Measurements from ENCODE around the gene APOL4. TPM values are rescaled to one million over a fixed set of nuclear protein-coding genes. Genes with fewer than 3 reads are reported as not detected.

The APOL4 gene
- total and polyA plus RNA-seq, 12 donors: 1.6 to 22.6 (median 4.2) TPM; not detected in 1

GRCh38 chr22:36171941-36172340, 29.7 kb downstream of the APOL4 start:
- H3K36me3 ChIP-seq: no peaks in the 10 kb centered on the region
- no peaks in the 10 kb centered on the region for H3K27me3 ChIP-seq
- H3K4me1 ChIP-seq: no peaks in the 10 kb centered on the region
- intact Hi-C loops (cut with DNase I): no loop called here
- no peak for TF ChIP-seq CTCF (IDR thresholded peaks at IDR 0.05)
- no peak overlapping the region for H3K27ac ChIP-seq
- H3K4me3 ChIP-seq: no peak overlapping the region
- H3K9me3 ChIP-seq: peaks cover 0 to 6% (median 0%) of the 10 kb centered on the region in 11 donors
- DNase-seq: no peak
- 53 to 54% methylated on average over 3 of the region's 3 CpGs for WGBS, 2 donors
- ATAC-seq: no peak

- DNase-seq (no peak), ATAC-seq (no peak)
- peaks cover 0 to 39% (median 6%) of the 10 kb centered on the region in 9 donors for H3K4me1 ChIP-seq
- no peak overlapping the region for H3K4me3 ChIP-seq
- intact Hi-C loops (cut with DNase I): loop anchor here in 1 of 10 donors (10.0 kb wide), 1 partner anchor 318 kb away; the partner anchor contains the start of gene TXN2
- H3K9me3 ChIP-seq: peaks cover 0 to 6% (median 0%) of the 10 kb centered on the region in 11 donors
- H3K27ac ChIP-seq: no peak overlapping the region
- WGBS, 2 donors: 87 to 88% methylated on average over 10 of the region's 10 CpGs
- no peaks in the 10 kb centered on the region for H3K36me3 ChIP-seq
- H3K27me3 ChIP-seq: no peaks in the 10 kb centered on the region
- no peak for TF ChIP-seq CTCF (IDR thresholded peaks at IDR 0.05)
These were observed 34.9 kb downstream of the APOL4 start for GRCh38 chr22:36166518-36167220.

GRCh38 chr22:36166086-36166485, 35.5 kb downstream of the APOL4 start:
- no peak for TF ChIP-seq CTCF (IDR thresholded peaks at IDR 0.05)
- Histone ChIP-seq H3K4me3 (no peak overlapping the region), H3K36me3 (no peaks in the 10 kb centered on the region), H3K9me3 (peaks cover 0 to 6% (median 0%) of the 10 kb centered on the region in 11 donors), H3K27ac (no peak overlapping the region), H3K4me1 (peaks cover 0 to 45% (median 12%) of the 10 kb centered on the region in 9 donors), H3K27me3 (no peaks in the 10 kb centered on the region)
- intact Hi-C loops (cut with DNase I): loop anchor here in 1 of 10 donors (10.0 kb wide), 1 partner anchor 319 kb away; the partner anchor contains the start of gene TXN2
- no peak for ATAC-seq
- WGBS, 2 donors: 95 to 97% methylated on average over 3 of the region's 3 CpGs
- no peak for DNase-seq

- ATAC-seq (no peak), DNase-seq (no peak)
- Histone ChIP-seq H3K4me3 (no peak overlapping the region), H3K4me1 (peaks cover 0 to 54% (median 15%) of the 10 kb centered on the region in 9 donors), H3K27me3 (no peaks in the 10 kb centered on the region), H3K36me3 (no peaks in the 10 kb centered on the region), H3K9me3 (peaks cover 0 to 6% (median 0%) of the 10 kb centered on the region in 11 donors), H3K27ac (peak overlapping the region in 1 of 10 donors; percentile 95)
- intact Hi-C loops (cut with DNase I): loop anchor here in 1 of 10 donors (10.0 kb wide), 1 partner anchor 320 kb away; the partner anchor contains the start of gene TXN2
- TF ChIP-seq CTCF (IDR thresholded peaks at IDR 0.05): no peak
- 96% methylated on average over 2 of the region's 2 CpGs for WGBS, 2 donors
These were observed 36.5 kb downstream of the APOL4 start for GRCh38 chr22:36165141-36165540.
